PC-3 (cell line): ENCODE measurements around the gene PDE4DIP.
"Not testable (repeated sequence)": the region's sequence is repeated elsewhere in the genome, so short reads cannot be mapped to it uniquely, and the experiment has no call there.

Experiments
- EZH2 ChIP-seq: fragments of 300-600 bp; sonication (generic); IDR thresholded peaks from one replicate; pipeline ENCODE4 v1.6.1; 2017; ENCODE audit warnings: antibody characterized with exemption, mild to moderate bottlenecking, low read length; ENCODE audit not compliant: unreplicated experiment
- TF ChIP-seq, protein P1 (sequence below): fragments of 300-600 bp; sonication (generic); conservative IDR thresholded peaks from 2 replicates; pipeline ENCODE4 v1.5.1; 2017; ENCODE audit warnings: antibody characterized with exemption, low read depth, mild to moderate bottlenecking, low read length

DNA sequence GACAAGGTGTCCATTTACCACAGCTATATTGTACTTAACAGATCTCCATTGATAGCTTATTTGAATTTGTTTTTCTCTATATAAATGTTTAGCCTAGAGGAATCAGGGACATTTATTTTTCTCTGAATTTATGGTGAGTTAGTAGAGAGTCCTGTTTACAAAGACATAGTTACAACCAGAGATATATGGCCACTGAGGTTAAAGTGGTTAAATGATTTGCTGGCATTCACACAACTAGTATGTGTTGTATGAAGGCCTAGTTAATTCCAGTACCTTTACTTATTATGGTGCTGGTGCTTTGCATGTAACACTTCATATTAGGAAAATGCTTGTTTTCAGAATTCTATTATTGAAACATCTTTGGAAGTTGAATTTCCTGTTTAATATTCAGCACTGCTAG lies 6.6 kb downstream of the PDE4DIP start:
- TF ChIP-seq, protein P1, sequence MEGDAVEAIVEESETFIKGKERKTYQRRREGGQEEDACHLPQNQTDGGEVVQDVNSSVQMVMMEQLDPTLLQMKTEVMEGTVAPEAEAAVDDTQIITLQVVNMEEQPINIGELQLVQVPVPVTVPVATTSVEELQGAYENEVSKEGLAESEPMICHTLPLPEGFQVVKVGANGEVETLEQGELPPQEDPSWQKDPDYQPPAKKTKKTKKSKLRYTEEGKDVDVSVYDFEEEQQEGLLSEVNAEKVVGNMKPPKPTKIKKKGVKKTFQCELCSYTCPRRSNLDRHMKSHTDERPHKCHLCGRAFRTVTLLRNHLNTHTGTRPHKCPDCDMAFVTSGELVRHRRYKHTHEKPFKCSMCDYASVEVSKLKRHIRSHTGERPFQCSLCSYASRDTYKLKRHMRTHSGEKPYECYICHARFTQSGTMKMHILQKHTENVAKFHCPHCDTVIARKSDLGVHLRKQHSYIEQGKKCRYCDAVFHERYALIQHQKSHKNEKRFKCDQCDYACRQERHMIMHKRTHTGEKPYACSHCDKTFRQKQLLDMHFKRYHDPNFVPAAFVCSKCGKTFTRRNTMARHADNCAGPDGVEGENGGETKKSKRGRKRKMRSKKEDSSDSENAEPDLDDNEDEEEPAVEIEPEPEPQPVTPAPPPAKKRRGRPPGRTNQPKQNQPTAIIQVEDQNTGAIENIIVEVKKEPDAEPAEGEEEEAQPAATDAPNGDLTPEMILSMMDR, result not testable (repeated sequence)
- TF ChIP-seq EZH2, result not testable (repeated sequence)
